ENCODE measurements around the gene EEFSEC. TPM values are rescaled to one million over a fixed set of nuclear protein-coding genes. Genes with fewer than 3 reads are reported as not detected.

The EEFSEC gene
- total and polyA plus RNA-seq, 8 donors, result 5.9 to 9.8 (median 7.4) TPM

DNA sequence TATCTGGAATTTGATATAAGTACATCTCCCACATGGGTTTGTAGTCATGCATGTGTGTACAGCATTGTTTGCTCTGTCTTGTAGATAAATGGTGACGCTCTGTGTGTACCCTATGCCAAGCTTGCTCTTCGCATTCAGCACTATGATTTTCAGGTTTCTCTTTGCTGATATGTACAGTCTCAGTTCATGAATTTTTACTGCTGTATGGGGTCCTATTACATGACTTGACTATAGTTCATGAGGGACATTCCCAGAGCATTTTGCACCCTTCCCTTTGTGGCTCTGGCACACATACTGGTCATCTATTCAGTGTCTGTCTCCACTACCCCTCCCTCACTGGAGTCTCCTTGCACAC lies 132.7 kb downstream of the EEFSEC start:
- intact Hi-C loops (cut with DNase I), result no loop called here
- WGBS, 2 donors, result 56 to 62% methylated on average over 2 of the region's 2 CpGs
- no peaks in the 10 kb centered on the region for H3K9me3 ChIP-seq
- DNase-seq (no peak), FAIRE-seq (no peak), ATAC-seq (no peak)
- no peak overlapping the region for H3K27ac ChIP-seq
- H3K4me1 ChIP-seq, result peaks cover 0 to 8% (median 4%) of the 10 kb centered on the region in 3 donors
- no peaks in the 10 kb centered on the region for H3K36me3 ChIP-seq
- H3K27me3 ChIP-seq, result no peaks in the 10 kb centered on the region
- TF ChIP-seq, protein P1, sequence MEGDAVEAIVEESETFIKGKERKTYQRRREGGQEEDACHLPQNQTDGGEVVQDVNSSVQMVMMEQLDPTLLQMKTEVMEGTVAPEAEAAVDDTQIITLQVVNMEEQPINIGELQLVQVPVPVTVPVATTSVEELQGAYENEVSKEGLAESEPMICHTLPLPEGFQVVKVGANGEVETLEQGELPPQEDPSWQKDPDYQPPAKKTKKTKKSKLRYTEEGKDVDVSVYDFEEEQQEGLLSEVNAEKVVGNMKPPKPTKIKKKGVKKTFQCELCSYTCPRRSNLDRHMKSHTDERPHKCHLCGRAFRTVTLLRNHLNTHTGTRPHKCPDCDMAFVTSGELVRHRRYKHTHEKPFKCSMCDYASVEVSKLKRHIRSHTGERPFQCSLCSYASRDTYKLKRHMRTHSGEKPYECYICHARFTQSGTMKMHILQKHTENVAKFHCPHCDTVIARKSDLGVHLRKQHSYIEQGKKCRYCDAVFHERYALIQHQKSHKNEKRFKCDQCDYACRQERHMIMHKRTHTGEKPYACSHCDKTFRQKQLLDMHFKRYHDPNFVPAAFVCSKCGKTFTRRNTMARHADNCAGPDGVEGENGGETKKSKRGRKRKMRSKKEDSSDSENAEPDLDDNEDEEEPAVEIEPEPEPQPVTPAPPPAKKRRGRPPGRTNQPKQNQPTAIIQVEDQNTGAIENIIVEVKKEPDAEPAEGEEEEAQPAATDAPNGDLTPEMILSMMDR (IDR thresholded peaks at IDR 0.05), result no peak
- no peak overlapping the region for H3K4me3 ChIP-seq

DNA sequence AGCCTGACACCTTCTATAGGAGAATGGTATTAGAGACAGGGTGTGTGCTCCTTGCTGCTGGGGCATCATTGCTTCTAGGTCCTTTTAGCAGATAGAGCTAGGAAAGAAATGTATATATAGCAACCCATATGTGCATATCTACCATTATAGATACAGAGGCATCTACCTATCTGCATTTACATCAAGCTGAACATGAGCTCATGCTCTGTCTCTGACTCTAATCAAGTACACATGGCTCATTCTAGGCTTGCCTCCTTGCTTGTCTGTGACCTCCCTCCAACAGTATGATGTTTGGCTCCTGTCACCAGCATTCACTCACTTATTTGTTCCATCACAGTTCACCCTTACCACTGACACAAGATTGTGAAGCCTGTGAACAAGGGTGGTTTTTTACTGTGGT lies 133.4 kb downstream of the EEFSEC start:
- no peak overlapping the region for H3K4me3 ChIP-seq
- no peak for FAIRE-seq
- no peak overlapping the region for H3K27ac ChIP-seq
- no peak for DNase-seq
- no peaks in the 10 kb centered on the region for H3K9me3 ChIP-seq
- H3K36me3 ChIP-seq, result no peaks in the 10 kb centered on the region
- ATAC-seq, result no peak
- H3K4me1 ChIP-seq, result peaks cover 0 to 8% (median 4%) of the 10 kb centered on the region in 3 donors
- TF ChIP-seq, protein P1 (IDR thresholded peaks at IDR 0.05), result no peak
- no peaks in the 10 kb centered on the region for H3K27me3 ChIP-seq
- intact Hi-C loops (cut with DNase I), result no loop called here

DNA sequence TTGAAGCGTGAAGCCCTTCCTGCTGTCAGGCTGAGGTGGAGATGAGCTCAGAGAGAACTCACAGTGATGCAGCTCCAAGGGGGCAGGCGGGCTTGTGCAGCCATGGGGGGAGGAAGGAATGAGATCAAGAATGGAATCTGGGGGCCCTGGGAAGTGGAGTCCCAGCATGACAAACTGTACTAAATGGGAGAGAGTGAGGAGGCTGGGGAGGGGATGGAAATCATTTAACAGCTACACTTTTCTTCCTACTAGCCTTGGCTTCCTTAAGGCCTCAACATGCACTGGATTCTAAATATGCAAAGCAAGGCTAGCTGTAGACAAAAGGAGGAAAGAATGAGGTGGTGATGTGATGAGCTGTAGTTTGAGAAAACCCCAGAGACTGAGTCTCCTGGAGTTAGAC lies 133.9 kb downstream of the EEFSEC start:
- Histone ChIP-seq H3K27ac (no peak overlapping the region), H3K9me3 (no peaks in the 10 kb centered on the region), H3K36me3 (no peaks in the 10 kb centered on the region), H3K4me1 (peaks cover 0 to 6% (median 4%) of the 10 kb centered on the region in 3 donors), H3K27me3 (no peaks in the 10 kb centered on the region), H3K4me3 (no peak overlapping the region)
- WGBS, 2 donors, result 96 to 100% methylated on average over 2 of the region's 2 CpGs
- intact Hi-C loops (cut with DNase I), result no loop called here
- ATAC-seq, result no peak
- TF ChIP-seq, protein P1 (IDR thresholded peaks at IDR 0.05), result no peak
- no peak for FAIRE-seq
- no peak for DNase-seq

DNA sequence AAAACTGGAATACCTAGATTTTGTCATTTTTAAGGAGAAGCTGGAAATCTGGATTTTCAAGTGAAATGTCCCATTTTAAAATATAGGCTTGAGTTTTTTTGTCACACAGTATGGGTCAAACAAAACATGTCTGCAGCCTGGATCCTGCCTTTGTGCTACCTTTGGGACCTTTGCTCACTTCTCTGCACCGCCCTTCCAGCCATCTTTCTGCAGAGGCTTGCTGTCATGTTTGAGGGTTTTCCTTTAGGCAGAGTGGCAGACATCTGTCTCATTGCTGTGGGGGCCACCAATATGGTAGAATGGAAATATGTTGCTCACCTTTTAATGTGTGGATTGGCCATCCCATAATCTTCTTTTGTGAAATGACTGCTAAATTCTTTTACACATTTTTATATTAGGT lies 136.3 kb downstream of the EEFSEC start:
- ATAC-seq, result no peak
- DNase-seq, result no peak

DNA sequence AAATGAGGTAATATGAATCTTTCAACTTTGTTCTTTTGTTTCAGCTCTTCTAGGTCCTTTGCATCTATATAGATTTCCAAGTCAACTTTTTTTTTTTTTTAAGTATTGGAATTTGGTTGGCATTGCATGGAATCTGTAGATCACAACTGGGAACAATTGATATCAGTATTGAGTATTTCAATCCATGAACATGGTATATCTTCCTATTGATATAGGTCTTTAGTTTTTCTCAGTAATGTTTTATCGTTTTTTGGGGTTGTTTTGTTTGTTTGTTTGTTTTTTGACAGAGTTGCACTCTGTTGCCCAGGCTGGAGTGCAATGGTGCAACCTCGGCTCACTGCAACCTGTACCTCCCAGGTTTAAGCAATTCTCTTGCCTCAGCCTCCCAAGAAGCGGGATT lies 137.2 kb downstream of the EEFSEC start:
- no peak for DNase-seq
- Histone ChIP-seq H3K4me1 (peaks cover 0 to 2% (median 0%) of the 10 kb centered on the region in 3 donors), H3K9me3 (no peaks in the 10 kb centered on the region), H3K27me3 (no peaks in the 10 kb centered on the region), H3K36me3 (no peaks in the 10 kb centered on the region), H3K4me3 (no peak overlapping the region), H3K27ac (no peak overlapping the region)
- FAIRE-seq, result no peak
- no peak for ATAC-seq
- intact Hi-C loops (cut with DNase I), result no loop called here
- 92 to 94% methylated on average over 3 of the region's 3 CpGs for WGBS, 2 donors
- TF ChIP-seq, protein P1 (IDR thresholded peaks at IDR 0.05), result no peak

More for the DNA sequence above, 136.3 kb downstream of the EEFSEC start:
- TF ChIP-seq, protein P1 (IDR thresholded peaks at IDR 0.05), result no peak
- peaks cover 0 to 2% (median 0%) of the 10 kb centered on the region in 3 donors for H3K4me1 ChIP-seq
- intact Hi-C loops (cut with DNase I), result no loop called here
- no peaks in the 10 kb centered on the region for H3K27me3 ChIP-seq
- no peaks in the 10 kb centered on the region for H3K9me3 ChIP-seq
- no peak overlapping the region for H3K27ac ChIP-seq
- FAIRE-seq, result no peak
- WGBS, 2 donors, result 93 to 100% methylated on average over 1 of the region's 1 CpG
- H3K36me3 ChIP-seq, result no peaks in the 10 kb centered on the region
- no peak overlapping the region for H3K4me3 ChIP-seq

All from pancreas (tissue), 10 donors.